HCEC 1CT (cell line): ENCODE results near the gene MOSPD3.
"Not testable (repeated sequence)": the region's sequence is repeated elsewhere in the genome, so short reads cannot be mapped to it uniquely, and the experiment has no call there.

Source experiments
- DNase-seq: peaks from one replicate; pipeline ENCODE4 v3.0.0-alpha.2; 2017

Gene MOSPD3

DNA sequence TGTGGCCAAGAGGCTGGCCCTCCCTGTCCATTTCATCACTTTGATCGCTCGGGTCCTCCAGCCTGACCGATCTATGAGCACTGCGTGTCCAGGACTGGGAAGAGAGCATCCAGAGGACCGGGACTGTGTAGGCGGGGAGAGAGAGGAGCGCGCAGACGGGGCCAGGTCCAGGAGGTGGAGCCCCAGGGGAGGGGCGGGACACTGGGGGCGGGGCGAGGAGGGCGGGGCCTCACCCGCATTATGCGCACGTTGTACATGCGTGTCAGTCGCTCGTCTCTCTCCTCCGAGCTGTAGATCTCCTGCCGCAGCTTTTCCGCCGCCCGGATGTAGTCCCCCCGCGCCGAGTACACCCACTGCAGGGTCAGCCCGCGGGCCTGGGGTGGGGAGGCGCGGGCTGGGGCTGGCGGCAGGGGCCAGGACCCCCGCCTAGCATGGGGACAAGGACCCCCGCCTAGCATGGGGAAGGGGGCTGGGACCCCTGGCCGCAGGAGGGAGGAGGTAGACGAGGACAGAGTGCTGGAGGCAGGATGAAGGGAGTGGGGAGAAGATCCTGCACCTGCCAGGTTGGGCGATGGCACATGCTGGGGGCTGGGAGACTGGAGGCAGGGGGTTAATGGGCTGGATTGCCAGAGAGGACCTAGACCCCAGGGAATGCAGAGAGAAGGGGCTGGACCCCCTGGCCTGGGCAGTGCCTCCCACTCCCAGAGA, 14.3 kb downstream of the MOSPD3 start:
- peak; percentile 84 for DNase-seq

DNA sequence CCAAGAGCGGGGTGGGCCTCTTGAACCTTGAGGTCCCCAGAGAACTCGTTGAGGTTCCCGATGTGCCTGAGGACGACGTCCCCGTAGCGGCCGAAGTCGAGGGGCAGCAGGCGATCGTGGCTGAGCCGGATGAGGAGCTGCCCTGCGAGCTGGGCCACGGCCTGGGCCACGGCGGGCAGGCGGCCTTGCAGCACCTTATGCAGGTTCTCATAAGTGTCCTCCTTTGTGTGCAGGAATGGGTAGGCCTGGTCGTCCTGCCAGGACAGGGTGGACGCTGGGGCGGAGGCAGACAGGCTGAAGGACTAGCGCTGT, 14.9 kb downstream of the MOSPD3 start:
- no peak for DNase-seq

DNA sequence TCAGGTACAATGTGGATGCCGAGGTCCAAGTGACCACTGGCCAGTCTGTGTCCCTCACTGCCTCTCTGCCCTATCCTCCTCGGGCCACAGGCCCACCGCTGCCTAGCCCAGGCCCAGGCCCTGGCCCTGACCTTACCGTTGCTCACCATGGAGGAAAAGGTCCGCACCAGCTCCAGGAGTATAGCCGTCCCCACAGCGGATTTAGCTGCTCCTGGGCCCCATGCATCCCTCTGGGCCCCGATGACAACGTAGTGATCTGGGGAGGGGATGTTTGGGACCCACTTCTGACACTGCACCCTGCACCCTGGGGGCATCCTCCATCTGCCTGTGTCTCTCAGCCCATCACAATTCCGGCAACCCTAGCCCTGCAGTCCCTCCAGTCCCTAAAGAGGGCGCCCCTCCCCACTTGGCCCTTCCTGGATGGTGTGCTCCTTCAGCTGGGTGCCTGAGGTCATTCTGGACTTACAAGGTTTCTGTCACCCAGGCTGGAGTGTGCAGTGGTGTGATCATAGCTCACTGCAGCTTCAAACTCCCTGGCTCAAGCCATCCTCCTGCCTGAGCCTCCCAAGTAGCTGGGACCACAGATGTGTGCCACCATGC, 16.9 kb downstream of the MOSPD3 start:
- DNase-seq, result peak; percentile 38

DNA sequence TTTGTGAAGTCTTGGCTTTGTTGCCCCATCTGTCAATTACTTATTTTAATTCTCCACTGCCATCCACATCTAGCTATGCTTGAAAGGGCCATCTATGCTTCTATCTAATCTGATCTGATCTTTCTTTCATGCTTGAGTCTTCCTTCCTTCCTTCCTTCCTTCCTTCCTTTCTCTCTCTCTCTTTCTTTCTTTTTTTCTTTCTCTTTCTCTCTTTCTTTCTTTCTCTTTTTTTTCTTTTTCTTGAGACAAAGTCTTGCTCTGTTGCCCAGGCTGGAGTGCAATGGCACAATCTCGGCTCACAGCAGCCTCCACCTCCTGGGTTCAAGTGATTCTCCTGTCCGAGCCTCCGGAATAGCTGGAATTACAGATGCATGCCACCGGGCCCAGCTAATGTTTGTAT, 17.7 kb downstream of the MOSPD3 start:
- no peak for DNase-seq

DNA sequence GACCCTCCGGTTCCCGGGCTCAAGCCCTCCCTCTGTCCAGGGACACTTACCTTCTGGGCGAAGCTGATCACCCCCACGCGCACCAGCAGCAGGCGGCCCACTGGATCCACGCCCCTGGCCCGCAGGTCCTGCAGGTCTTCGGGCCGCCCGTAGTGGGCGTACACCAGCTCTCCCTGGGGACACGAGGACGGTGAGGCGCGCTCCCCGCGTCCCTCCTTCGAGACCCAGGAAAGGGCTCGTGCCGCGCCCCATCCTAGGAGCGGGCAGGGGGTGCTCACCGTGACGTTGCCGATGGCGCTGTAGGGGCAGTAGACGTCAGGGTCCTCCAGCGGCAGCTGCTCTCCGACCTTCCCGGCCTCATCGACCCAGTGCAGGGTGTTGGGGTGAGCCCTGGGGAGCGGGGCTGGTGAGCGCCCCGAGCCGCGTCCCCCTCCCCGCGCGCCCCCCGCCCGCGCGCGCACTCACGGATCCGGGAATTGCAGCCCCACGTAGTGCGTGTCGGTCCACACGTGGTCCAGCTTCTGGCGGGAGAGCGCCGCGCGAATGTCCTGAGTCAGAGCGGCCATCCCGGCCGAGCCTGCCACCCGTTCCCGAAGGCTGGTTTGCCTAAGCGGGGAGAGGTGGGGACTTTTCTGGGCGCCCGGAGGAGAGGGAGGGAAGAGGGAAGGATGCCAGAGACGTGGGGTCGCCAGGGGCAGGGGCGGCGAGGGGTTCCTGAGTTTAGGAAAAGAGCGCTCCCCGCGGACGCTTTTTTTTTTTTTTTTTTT, 20.8 kb downstream of the MOSPD3 start:
- no peak for DNase-seq

DNA sequence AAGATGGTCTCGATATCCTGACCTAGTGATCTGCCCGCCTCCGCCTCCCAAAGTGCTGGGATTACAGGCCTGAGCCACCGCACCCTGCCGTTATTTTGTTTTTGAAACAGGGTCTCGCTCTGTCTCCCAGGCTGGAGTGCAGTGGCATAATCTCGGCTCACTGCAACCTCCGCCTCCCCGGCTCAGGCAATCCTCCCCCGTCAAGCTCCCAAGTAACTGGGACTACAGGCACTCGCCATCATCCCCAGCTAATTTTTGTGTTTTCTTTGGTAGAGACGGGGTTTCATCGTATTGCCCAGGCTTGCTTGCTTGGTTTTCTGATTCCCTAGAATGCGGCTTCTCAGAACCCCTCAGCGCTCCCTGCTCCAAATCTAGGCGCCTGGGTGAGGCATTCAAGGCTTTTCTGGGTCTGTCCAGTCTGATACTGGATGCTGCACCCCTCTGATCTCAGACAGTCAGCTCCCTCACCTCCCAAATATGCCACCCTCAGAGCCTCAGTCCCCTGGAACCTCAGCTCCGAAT, 27.7 kb downstream of the MOSPD3 start:
- no peak for DNase-seq

DNA sequence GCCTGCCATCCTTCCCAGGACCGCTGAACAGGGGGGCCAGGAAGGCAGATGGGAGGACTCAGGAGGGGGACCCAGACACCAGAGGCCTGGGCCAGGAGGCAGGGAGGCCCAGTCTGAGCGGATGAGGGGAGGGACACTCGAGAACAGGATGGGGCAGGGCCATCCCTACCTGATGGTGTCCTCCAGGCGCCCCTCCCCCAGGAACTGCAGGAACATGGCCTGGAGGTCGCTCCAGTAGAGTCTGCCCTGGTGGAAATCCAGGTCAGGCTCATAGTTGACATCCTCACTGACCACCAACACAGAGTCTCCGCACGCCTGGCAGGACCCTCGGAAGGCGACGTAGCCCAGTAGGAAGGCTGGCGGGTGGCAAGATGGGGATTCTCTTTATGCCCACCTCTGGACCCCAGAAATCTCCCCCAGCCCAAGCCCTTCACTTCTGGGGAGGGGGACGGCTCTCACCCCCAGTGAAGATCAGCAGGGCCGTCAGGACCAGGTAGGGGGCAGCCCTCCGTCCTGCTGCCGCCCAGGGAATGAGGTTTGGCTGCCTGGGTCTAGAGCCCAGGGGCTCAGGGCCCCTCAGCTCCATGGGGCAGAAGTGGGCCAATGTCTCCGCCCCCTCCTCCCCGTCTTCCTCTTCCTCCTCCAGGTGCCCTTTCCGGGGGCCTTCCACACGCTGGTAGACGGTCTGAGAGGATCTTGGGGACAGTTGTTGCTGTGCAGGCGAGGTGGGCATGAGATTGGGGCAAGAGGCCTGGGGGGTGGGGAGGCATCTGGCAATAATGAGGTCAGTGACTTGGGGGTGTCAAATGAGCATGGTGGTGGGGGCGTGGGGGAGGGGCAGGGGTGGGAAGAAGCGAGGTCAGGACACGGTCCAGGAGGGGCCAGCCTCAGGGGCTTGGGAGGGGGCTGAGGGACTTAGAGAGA, 28.4 kb downstream of the MOSPD3 start:
- no peak for DNase-seq

DNA sequence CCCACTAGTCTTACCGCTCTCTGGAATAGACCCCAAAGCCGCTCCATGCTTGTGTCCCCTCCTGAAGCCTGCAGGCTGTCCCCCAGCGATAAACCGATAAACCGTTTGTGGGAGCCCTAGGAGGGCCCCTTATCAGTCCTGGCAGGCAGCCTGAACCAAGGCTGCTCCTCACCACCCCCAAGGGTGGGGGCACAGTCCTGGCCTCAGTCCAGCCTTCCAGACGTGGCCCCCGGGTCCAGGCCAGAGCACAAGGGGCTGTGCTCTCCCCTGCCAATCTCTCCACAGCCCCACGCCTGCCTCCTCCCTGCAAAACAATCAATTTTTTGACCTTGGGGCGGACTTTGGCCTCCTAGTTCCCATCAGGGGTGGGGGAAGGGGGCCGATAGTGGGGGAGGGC, 29.1 kb downstream of the MOSPD3 start, which contains the start of gene TFR2:
Gene TFR2, minus strand, starts transcription at position 90 of the 397 bp plus-strand sequence. Its CDS starts 43 bp downstream, at position 47.
- DNase-seq, result no peak

DNA sequence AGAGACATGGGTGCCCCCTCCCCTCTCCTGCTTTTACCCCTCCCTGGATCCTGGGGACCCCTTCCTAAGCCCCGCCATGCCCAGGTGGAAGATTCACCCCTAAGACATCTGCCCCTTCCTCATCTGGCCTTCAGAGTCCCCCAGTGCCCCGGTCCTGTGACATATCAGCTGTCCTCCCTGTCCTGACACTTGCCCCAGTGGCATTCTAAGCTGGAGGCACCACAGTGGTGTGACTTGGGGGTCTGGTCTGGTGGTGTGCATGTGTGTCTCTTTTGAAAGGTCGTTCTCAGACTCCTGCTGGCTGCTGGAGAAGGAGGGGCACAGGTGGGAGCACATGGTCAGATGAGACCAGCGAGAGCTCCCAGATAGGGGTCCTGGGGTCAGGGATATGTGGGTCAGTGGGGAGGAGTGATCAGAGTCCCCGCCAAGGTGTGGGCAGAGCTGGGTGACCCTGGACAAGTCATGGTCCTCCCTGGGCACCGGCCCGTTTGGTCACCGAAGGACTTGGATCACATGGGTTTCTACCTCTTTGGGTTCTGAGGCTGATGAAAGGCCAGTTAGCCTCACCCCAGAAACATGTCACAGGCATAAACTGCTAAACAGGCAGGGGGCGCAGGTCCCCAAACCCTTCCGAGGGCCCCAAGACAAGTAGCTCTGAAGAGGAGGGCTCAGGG, 29.7 kb downstream of the MOSPD3 start:
- no peak for DNase-seq

DNA sequence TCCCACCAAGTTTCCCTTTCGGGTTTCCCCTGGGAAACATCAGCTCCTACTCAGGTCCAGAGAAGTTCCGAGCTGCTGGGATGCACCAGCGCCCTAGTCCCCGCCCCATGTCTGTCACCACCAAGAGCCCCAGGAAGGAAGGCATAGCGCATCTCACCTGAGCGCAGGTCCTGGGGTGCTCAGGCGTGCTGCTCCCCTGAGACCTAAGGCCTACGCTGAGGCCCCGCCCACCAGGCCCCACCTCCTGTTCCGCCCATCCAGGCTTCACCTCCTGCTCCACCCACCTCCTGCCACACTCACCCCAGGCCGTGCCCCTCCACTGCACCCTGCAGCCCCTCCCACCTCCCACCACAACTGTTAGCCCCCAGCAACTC, 30.2 kb downstream of the MOSPD3 start:
- DNase-seq, result no peak

DNA sequence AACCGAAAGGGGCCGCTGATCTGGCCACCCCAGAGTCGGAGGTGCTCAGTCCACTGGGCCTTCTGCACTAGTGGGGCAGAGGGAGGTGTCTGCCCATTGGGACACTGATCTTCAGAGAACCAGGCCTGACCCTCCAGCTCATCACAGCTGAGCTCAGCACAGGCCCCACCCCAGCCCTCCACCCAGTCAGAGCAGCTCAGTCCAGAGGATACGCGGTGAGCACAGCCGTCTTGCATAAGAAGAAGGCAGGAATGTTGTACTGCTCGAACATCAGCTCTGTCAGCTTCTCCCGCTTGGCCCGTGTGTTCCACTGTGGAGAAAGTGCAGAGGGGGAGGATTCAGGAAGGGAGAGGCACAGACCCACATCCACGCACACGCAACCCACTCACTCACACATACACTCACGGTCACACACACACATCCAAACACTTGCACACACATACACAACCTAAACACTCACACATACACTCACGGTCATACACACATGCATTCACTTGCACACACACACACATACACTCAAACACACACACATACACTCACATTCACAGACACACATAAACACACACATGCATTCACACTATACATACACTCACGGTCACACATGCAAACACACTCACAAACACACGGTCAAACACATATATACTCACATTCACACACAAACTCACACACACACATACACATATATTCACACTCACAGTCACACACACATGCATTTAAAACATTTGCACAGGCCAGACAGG, 37.7 kb downstream of the MOSPD3 start:
- DNase-seq, result no peak

DNA sequence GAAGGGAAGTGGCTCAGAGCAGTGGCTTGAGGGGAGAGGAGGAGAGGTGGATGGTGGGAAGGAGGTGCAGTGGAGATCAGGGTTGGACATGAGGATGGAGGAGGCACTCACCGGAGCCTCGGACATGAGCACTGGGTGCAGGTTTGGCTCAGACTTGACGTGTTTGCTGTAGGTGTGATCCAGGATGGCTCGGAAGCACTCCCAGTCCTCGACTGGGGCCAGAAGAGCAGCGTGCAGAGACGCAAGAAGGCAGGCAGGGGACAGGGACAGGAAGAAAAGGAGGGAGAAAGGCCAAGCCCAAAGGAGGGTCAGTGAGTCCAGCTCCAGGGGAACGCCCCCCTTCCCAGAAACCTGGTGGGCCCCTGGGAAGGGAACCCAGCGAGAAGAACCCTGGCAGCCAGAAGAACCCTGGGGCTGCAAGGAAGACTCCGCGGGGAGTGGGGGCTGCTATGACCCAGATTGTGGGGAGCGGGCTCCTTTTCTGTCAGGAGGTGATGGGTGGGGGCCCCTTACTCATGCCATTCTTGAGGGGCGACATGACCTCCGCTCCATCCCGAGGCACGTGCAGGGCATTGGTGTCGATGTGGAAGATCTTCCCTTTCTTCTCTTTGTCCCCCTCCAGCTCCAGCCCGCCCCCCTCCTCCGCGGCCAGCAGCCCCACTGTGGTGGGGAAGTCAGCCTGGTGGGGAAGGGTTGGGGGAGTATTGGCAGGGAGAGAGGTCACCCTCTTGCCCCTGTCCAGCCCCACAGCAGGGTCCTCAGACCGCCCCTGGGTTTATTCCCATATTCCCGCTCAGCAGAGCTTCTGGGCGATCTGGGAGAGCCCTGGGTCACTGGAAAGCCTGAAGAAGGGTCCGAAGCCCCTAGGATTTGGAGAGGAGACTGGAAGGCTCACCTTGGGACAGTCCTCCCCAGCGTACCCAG, 42.8 kb downstream of the MOSPD3 start:
- no peak for DNase-seq

DNA sequence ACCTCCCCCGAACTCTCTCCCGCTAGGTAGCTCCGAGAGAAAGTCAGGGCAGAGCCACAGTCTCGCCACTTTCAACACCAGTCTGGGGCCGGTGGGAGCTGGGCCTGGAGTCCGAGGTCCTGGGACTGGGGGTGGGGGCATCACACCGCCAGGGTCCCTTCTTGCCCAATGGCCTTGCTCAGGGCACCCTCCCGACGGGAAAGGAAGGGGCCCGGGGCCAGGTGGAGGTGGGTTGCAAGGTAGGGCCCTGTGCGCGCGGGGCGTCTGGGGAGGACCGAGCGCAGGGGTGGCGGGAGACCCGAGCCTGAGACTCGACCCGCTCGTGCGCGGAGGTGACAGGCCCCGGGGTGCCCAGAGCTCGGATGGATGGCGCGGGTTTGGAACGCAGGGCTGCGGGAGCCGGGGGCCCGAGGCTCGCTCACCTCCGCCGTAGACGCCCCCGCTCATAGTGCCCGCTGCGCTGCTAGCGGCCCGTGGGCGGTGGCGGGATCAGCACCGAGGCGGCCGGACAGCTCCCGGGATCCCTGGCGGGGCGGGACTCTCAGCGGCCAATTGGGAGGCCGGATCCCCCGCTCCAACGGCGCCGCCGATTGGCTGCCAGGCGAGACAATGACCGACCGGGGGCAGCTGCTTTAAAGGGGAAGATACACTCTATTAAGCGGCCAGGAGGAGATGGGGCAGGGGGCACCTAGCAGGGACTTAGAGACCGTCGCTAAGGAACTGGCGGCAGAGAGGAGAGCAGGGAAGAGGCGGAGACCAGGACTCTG, 43.8 kb downstream of the MOSPD3 start, which contains the start of gene ACTL6B:
Gene ACTL6B, minus strand, starts transcription at position 541 of the 767 bp plus-strand sequence. Its CDS starts 94 bp downstream, at position 447.
- DNase-seq, result no peak

DNA sequence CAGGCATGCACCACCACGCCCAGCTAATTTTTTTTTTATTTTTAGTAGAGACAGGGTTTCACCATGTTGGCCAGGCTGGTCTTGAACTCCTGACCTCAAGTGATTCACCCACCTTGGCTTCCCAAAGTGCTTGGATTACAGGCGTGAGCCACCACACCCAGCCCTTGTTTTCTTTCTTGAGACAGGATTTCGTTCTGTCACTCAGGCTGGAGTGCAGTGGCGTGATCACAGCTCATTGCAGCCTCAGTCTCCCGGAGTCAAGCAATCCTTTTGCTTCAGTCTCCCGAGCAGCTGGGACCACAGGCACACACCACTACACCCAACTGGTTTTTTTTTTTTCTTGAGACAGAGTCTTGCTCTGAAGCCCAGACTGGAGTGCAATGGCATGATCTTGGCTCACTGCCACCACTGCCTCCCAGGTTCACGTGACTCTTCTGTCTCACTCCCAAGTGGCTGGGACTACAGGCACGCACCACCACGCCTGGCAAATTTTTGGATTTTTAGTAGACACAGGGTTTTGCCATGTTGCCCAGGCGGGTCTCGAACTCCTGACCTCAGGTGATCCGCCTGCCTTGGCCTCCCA, 49.9 kb downstream of the MOSPD3 start:
- not testable (repeated sequence) for DNase-seq
